ENCODE measurements around the gene NR2F2.

The NR2F2 gene

DNA sequence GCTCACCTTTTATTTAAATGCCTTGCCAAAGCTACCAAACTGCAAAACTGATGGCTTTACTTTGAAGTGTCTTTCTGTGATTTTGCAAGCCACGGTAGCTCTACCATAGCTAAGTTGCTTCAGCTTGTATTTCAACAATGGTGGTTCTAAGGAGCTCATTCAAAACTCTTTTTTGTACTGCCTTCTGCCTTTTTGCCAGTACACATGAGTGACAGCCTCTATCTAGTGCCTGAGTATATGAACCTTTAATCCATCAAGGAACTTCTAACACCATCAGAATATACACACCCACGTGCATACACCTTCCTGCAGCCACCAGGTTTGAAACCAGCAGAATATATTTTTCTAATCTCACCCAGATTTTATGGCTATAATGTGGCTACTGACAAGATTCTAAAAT lies 10.4 kb upstream of the NR2F2 start:
- no peak for DNase-seq (ENCODE audit: low spot score)

DNA sequence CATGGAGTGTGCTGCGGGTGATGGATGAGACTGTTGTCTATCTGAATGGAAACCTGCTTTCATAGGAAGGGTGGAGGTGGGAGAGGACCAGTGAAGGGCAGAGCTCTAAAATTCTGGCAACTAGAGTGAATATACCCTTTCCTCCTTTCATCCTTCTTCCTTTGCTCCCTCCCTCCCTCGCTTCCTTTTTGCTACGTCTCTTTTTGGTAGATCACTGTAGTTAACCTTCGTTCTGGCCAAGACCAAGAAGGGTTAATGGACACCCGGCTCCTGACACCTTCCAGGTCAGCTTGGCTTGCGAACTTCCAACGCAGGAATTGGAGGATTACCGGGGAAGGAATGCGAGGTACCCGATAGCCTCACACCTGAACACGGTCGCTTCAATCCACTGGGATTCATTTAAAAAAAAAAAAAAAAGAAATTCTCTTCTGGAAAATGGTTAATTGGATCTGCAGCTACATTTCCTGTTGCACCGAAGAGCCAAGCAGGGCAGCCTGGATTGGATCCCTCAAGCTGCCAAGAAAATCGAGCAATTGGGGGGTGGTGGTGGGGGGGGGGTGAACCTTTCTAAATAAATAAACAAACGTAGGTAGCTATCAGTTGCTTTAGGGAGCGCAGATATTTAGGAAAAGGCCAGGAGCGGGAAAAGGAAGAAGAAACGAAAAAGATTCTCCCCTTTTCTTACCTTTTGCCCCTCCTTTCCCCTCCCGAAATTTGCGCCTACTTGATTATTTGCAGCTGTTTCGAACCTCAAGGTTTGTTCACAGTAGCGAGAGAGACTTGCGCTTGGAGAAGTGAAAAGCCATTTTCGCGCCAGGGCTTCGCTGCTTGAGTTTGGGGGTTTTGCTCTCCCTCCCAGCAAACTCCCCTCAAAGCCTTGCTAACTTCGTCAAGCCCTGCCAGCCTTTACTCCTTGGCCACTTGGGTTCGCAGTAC lies 9.5 kb upstream of the NR2F2 start:
- DNase-seq (ENCODE audit: low spot score), result no peak

DNA sequence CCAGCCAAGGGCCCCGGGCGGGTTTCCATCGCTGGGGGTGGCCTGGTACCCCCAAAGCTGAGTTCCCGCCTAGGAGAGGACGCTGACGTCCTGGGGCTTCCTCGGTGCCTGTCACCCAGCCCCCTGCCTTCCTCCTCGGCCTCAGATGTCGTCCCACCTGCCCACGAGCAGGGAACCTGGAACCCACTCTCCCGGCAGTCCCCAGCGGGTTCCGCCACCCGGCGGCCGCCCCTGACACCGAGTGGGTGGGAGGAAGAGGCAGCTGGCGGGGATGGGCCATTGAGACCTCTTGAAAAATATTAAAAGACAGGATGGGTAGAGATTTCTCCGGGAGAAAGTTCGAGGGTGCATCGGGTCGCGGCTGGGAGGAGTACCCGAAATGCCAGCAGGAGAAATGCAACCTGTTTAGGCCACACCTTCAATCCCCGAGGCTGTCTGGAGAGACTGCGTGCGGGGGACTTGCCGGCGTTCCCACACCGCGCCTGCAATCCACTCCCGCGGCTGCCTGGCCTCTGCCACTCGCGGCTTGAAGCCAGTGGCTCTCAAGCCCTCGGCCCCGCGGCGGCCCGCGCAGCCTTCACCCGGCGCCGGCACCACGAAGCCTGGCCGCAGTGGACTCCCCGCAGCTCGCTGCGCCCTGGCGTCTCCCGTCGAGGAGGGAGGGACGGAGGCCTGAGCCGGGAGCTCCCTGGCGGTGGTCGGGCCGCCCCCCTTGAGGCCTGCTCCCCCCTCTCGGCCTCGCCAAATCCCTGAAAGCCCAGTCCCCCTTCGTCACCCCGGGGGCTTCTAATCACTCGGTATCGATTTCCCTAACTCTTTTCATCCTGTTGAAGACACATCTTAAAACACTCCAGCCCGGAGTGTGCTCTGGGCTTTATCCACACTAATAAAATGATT lies 8.6 kb upstream of the NR2F2 start:
- no peak for DNase-seq (ENCODE audit: low spot score)

DNA sequence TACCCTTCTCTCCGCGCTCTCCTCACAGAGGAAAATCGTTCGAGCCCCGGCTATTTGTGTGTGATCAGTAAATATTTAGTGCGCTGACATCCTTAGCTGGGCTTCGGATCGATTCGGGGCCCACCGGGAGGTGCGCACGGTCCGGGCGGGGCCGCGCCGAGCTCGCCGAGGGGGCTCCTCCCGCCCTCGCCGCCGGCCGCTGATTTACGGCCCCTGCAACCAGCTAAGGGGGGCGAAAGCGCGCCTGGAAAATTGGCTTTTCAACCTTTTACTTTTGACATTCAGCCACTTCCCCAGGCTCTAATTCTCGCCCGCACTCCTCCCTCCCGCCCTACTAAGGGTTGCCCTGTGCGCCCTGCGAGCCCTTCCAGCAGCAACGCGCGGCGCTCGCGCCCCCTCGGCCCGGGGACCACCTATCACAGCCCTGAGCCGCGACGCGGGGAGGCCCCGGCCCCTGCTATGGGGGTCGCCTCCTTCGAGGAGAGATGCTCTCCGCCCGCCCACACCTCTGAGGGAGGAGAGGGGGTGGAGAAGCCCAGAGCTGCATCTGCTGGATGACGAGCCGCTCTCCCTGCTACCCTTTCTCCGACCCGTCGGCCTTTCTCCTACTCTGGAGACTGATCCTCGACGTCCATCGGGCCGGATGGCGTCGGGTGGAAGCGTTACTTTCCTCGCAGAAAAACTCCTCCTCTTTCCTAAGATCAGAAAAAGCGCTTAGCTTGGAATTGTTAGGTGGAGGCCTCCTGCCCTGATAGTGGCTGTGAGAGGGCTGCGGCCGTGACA lies 7.8 kb upstream of the NR2F2 start:
- DNase-seq (ENCODE audit: low spot score), result no peak

DNA sequence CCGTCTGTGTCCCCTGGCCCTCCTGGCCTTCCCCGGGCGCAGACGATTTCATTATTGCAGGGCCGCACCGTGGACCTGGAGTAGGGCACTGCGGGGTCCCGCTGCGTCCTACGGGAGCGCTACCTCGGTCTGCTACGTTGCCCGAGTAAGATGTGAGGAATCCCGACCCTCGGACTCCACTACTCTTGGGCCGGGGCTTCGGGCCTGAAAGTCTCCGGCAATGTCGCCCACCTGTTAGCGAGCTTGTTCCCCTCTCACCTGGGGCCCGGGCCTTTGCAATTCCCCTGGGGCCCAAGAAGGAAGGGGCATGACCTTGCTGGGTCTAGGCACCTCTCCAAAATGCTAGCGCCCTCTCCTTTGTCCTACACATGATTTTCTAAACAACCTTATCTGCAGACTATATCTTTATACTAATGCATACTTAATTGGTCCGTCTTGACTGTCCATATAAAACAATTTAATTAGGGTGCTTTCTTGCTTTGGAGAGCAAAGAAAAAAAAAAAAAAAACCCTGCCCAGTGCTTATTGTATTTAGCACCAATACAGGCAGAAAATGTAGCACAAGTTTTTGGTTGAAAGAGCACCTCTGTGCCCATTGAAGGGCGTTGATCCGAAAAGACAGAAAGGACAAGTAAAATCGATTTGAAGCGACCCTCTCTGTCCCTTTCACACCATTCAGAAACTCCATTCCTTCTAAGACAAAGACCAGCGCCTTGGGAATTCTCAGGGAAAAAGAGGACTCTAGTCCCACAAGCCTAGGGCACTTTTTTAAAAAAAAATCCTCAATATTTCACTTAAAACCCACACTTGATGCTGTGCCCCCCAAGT lies 7.0 kb upstream of the NR2F2 start:
- DNase-seq (ENCODE audit: low spot score), result no peak

DNA sequence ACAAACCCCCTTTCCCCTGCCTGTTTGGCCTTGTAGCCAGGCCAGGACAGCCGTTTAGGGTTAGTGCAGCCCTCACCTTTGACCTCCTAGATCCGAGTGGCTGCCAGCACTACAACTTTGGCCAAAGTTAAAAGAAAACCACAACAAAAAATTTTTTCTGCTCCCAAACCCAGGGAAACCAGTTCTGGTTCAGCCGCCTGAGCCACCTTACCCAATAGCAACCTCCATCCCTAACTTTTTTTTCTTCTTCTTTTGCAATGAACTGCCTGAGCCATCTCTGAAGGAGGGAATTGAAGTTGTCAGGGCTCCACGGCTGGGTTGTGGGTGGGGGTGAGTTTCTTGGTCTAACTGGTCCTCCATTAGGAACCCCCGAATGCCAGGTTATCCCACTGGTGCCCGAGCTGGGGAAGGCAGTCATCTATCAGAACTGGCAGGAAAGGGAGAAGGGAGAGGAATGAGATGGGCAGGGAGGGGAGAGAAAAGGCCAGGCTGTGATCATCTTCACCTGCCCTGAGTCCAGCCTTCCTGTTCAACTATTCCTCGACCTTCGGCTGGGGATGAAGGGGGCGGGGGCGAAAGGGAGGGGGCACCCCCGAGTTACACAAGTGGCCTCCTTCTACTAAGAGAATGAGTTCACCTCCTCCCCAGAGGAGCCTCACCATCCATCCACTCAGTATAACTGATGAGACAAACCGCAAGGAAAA lies 6.2 kb upstream of the NR2F2 start:
- no peak for DNase-seq (ENCODE audit: low spot score)

DNA sequence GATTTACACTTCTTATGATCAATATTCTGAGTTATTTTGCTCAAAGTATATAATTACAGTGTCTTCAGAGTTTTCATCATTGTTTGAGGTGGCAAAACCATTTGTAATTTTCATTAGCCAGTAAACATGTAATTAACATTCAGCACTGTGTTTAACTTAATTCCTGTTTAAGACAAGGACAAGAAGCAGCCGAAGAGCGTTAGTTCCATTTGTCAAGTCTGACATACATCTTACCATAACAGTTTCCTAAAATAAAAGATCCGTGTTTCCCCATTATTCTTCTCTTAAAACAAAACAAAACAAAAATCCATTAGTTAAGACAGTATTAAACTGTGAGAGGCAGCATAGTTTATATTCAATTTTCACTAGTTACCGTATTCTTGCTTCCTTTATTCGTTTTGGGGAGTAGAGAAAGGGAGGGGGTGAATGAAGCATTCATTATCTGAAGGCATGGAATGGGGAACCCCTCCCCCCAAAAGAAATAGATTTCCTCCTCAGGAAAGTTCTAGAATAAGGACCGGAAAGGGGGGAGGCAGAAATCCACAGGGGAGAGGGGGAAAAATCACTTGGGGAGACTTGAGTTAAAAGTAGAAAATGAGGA lies 5.5 kb upstream of the NR2F2 start:
- DNase-seq (ENCODE audit: low spot score), result no peak

DNA sequence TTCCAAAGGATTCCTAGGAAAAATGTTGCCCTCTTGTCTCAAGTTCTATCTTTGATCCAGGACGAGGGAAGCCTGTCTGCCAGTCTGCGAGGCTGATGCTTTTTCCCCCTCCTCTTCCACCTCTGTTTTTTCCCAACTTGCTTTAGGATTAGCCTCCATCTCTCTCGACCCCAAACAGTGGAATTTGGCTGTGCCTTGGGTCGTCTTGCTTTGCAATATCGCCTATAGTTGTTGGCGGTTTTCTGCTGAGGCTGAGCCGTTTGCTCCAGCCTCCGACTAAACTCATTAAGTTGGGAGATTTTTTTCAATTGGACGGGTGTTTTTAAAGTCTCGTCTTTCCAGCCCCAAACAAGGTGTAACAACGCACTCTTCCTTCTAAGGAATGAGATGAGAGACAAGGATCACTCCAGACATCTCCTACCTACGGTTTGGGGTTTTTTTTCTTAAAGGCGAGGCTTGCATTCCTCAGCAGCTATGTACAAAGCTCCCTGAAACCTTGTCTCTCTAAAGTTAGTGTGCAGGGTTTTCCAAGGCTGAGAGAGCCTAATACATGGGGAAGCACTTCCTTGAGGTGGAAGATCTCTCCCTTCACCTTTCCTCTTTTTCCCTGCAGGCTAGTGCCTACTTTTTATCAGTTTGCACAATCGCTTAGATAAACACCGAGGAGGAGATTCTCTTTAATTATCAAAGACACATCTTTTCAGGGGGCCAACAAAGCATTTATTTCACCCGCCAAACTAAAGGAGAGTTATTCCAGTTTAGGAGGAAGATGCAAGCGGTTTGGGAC lies 4.8 kb upstream of the NR2F2 start:
- DNase-seq (ENCODE audit: low spot score), result no peak

DNA sequence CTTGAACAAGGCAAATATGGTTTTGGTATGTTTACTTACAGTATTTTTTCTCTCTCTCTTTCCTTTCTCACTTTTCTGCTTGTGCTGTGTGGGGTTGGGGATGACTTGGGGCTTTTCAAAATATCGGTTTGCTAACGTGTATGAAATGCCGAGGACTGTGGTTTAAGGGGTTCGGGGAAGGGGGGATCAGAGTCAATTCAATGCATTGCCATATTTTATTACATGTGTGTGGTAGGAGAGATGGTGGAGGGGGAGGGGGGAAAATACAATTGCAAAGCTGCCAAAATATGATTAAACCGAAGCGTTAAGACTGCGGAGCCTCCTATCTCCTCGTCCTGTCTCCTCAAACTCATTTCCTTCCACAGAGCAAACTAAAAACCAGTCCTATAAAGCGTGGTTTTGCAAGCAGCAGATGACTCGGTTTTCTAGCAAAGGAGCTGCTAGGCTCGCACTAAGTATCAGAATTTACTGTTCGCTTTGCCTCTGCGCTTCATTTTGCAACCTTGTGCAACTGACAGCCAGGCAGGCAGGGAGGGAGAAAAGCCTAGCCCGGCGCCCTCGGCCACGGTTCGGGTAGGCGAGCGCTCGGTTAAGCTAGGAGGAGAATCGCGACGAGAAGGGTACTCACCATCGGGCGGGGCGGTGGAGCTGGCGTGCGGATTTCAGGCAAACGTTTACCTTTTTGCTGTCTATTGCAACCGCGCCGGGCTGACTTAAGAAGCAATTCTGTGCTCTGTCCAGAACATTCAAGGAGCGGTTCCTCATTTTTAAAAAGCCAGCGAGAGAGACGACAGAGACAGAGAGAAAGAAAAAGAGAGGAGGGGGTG lies 4.0 kb upstream of the NR2F2 start:
- no peak for DNase-seq (ENCODE audit: low spot score)

DNA sequence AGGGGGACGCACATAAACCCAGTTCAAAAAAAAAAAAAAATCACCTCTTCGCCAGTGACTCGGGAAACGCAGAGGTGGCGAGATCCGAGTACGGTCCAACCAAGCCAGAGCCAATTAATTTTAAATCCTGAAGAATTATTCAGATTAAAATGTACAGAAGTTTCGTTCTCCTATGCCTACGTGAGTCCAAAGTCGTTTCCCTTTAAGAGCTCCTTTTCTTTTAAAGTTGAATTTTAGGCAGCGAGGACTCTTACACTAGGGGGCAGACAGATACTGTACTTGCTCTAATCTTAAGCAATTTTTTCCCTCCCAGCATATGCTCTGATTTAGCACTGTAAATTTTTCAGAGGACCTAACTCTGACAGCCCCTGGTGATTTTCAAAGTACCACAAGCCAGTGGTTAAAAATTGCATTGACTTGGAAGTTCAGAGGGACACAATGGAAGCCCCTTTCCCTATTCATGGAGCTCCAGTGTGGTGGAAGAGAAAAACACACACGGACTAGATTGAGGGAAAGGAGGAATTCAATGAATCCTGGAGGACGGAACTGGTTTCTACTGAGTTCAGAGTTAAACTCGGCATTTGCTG lies 3.3 kb upstream of the NR2F2 start:
- peak; percentile 79 for DNase-seq (ENCODE audit: low spot score)

DNA sequence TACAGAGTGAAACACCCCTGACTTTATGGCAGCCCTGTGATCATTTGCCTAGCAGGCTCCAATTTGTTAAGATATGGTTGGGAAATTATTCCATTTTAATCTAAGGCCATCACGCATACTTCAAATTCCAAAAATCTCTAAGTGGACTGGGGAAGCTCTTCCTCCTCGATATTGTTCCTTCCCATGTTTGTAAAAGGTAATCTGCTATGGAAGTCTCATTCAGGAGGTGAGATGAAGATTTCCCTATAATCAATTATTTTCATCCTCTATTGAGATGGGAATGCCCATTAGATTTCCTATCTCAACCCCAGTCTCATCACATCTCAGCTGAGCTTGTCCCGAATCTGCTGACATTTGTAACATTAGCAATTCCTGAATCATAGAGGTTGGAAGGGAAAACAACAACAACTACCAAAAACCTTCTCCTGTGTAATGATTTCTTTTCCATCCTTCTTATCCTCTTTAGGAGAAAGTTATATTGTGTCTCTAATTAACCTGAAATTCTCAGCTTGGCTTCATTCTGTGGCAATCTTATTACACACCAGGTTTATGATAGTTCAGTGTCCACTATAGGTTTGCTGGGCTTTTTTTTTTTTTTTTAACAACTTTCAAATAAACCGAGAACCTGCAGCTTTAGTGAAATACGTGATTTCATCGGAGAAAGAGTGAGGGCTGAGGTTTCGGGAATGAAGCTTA lies 2.2 kb upstream of the NR2F2 start:
- DNase-seq (ENCODE audit: low spot score), result no peak

DNA sequence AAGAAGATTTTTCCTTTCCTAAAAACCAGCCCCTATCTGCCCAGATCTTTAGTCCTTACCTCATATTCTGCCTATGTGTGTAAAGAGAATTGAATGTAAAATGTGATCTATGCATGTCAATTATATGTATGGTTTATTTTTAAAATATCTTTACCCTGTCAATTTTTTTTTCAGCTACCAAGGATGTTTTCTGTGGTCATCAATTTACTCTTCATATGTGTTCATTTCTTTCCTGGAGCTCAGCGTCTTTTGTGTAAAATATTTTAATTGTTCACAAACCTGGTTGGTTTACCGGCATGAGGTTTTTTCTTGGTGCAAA lies 1.7 kb upstream of the NR2F2 start:
- no peak for DNase-seq (ENCODE audit: low spot score)

DNA sequence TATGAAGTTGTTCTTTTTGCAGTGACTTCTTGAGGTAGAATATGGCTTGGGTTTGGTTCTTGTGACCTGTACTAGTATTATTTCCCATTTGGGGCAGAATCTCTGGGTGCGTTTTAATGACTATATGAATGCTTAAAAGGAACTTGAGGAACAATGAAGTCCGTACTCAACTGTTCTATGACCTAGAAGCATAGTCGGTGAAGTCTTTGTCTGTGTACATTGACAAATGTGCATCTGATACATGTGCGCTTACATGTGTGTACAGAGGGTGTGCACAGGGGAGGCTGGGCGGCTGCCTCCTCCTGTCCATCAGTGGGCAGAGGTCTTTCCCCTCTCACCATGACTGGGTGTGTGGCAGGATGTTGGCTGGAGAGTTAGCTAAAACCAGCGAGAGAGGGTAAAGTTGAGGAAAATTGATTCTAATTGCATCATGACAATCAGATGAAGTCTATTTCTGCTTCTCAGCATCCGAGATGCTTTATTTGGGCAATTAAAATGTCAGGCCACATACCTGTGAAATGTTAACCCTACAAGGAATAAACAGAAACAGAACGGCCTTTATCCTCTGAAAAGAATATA lies 1.0 kb upstream of the NR2F2 start:
- no peak for DNase-seq (ENCODE audit: low spot score)

DNA sequence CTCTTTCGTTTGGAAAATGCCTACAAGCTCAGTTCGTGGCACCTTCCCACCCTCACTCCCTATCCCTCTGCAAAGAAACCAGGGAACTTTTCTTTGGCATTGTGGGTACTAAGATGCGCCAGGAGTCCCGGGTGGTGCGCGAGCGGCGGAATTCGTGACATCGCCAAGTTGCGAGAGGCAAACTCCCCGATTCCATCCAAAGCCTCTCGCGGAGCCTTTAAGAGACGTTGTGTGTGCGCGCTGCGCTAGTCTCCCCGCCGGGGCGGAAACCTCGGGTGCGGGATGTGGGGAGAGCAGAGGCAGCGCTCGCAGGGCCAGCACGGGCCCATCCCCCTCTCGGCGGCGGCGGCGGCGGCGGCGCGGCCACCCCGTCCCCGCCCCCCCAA lies 443 bp upstream of the NR2F2 start:
- DNase-seq (ENCODE audit: low spot score), result no peak

DNA sequence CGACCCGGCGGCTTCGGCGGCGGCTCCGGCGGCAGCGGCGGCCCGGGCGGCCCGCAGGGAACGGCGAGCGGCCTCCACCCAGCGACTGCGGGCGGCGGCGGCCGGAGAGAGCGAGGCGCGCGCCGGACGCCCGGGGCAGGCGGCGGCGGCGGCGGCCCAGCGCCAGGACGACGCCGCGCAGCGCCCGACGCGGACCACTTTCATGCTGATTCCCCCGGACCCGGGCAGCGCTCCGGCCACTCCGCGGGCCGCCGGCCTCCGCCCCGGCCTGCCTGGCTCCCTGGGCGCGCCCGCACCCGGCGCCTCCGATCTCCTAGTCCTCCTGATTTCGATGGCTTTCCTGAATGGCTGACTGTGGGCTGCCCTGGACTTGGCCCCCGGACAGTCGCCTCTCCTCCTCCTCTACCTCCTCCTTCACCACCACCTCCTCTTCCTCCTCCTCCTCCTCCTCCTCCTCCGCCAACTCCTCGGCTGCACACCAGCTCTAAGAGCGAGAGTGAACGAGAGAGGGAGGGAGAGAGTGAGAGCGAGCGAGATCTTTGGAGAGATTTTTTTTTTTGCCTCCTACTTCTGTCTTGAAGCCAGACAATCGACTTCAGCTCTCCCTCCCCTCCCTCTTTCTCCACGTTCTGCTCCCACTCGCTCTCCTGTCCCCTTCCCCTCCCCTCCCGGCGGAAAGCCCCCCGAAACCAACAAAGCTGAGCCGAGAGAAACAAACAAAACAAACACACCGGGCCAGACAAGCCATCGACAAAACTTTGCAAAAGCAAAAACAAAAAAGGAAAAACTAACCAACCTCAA lies 844 bp downstream of the NR2F2 start:
- no peak for DNase-seq (ENCODE audit: low spot score)

DNA sequence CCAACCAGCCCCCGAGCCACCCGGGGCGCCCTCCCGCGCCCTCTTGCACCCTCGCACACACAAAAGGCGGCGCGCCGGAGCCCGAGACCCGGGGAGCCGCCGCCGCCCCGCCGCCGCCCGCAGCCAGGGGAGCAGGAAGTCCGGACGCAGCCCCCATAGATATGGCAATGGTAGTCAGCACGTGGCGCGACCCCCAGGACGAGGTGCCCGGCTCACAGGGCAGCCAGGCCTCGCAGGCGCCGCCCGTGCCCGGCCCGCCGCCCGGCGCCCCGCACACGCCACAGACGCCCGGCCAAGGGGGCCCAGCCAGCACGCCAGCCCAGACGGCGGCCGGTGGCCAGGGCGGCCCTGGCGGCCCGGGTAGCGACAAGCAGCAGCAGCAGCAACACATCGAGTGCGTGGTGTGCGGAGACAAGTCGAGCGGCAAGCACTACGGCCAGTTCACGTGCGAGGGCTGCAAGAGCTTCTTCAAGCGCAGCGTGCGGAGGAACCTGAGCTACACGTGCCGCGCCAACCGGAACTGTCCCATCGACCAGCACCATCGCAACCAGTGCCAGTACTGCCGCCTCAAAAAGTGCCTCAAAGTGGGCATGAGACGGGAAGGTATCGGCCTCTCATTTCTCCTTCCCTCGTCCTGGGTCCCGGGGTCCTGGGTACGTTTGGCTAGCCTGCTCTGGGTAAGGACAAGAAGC lies 1.6 kb downstream of the NR2F2 start:
- DNase-seq (ENCODE audit: low spot score), result no peak

All from COLO829 (cell line).